ENCODE results near the gene JAZF1.
A peak's percentile ranks its signal among the peaks of the same experiment; 100 is the strongest.
"Not testable (repeated sequence)": the region's sequence is repeated elsewhere in the genome, so short reads cannot be mapped to it uniquely, and the experiment has no call there.

JAZF1 gene

GRCh38 chr7:27895551-27895950 lies 285.0 kb downstream of the JAZF1 start:
- Histone ChIP-seq H4K20me1 (ENCODE audit: insufficient read depth) (no peaks in the 10 kb centered on the region), H3K79me2 (ENCODE audit: insufficient read depth, low read depth) (no peaks in the 10 kb centered on the region), H3K36me3 (ENCODE audit: insufficient read depth) (no peaks in the 10 kb centered on the region), H3K27me3 (ENCODE audit: insufficient read depth, low read depth) (no peaks in the 10 kb centered on the region), H3K9ac (no peak overlapping the region), H3K4me3 (IDR thresholded peaks at IDR 0.05; ENCODE audit: insufficient read depth, low read depth, low read length) (no peak overlapping the region), H3K4me2 (no peak overlapping the region), H3K4me1 (ENCODE audit: low read depth, poor library complexity, severe bottlenecking) (peaks cover 42% of the 10 kb centered on the region), H2AFZ (ENCODE audit: low read depth) (no peak overlapping the region), H3K27ac (no peak overlapping the region)
- TF ChIP-seq CTCF (conservative IDR thresholded peaks at IDR 0.05; ENCODE audit: low read depth, low read length): no peak

GRCh38 chr7:27890205-27890849 lies 290.3 kb downstream of the JAZF1 start:
- no peak overlapping the region for H3K4me3 ChIP-seq (IDR thresholded peaks at IDR 0.05; ENCODE audit: insufficient read depth, low read depth, low read length)
- peaks cover 32% of the 10 kb centered on the region for H3K4me1 ChIP-seq (ENCODE audit: low read depth, poor library complexity, severe bottlenecking)
- no peak overlapping the region for H3K9ac ChIP-seq
- H3K4me2 ChIP-seq: peak overlapping the region; percentile 51
- no peak overlapping the region for H2AFZ ChIP-seq (ENCODE audit: low read depth)
- H3K36me3 ChIP-seq (ENCODE audit: insufficient read depth): no peaks in the 10 kb centered on the region
- H3K79me2 ChIP-seq (ENCODE audit: insufficient read depth, low read depth): no peaks in the 10 kb centered on the region
- no peak for TF ChIP-seq CTCF (conservative IDR thresholded peaks at IDR 0.05; ENCODE audit: low read depth, low read length)
- H4K20me1 ChIP-seq (ENCODE audit: insufficient read depth): no peaks in the 10 kb centered on the region
- H3K27me3 ChIP-seq (ENCODE audit: insufficient read depth, low read depth): no peaks in the 10 kb centered on the region
- H3K27ac ChIP-seq: no peak overlapping the region

GRCh38 chr7:27889800-27890199 lies 290.8 kb downstream of the JAZF1 start:
- H2AFZ ChIP-seq (ENCODE audit: low read depth): no peak overlapping the region
- H3K4me3 ChIP-seq (IDR thresholded peaks at IDR 0.05; ENCODE audit: insufficient read depth, low read depth, low read length): no peak overlapping the region
- no peaks in the 10 kb centered on the region for H3K36me3 ChIP-seq (ENCODE audit: insufficient read depth)
- TF ChIP-seq CTCF (conservative IDR thresholded peaks at IDR 0.05; ENCODE audit: low read depth, low read length): no peak
- no peak overlapping the region for H3K27ac ChIP-seq
- no peaks in the 10 kb centered on the region for H3K79me2 ChIP-seq (ENCODE audit: insufficient read depth, low read depth)
- no peaks in the 10 kb centered on the region for H4K20me1 ChIP-seq (ENCODE audit: insufficient read depth)
- H3K4me2 ChIP-seq: peak overlapping the region; percentile 51
- H3K27me3 ChIP-seq (ENCODE audit: insufficient read depth, low read depth): no peaks in the 10 kb centered on the region
- no peak overlapping the region for H3K9ac ChIP-seq
- peaks cover 32% of the 10 kb centered on the region for H3K4me1 ChIP-seq (ENCODE audit: low read depth, poor library complexity, severe bottlenecking)

- Histone ChIP-seq H3K36me3 (ENCODE audit: insufficient read depth) (no peaks in the 10 kb centered on the region), H3K9ac (no peak overlapping the region), H3K4me3 (IDR thresholded peaks at IDR 0.05; ENCODE audit: insufficient read depth, low read depth, low read length) (no peak overlapping the region), H3K27me3 (ENCODE audit: insufficient read depth, low read depth) (no peaks in the 10 kb centered on the region), H3K79me2 (ENCODE audit: insufficient read depth, low read depth) (no peaks in the 10 kb centered on the region), H3K27ac (no peak overlapping the region), H4K20me1 (ENCODE audit: insufficient read depth) (no peaks in the 10 kb centered on the region), H3K4me1 (ENCODE audit: low read depth, poor library complexity, severe bottlenecking) (peaks cover 32% of the 10 kb centered on the region), H3K4me2 (no peak overlapping the region), H2AFZ (ENCODE audit: low read depth) (no peak overlapping the region)
- TF ChIP-seq CTCF (conservative IDR thresholded peaks at IDR 0.05; ENCODE audit: low read depth, low read length): no peak
Observed at GRCh38 chr7:27888736-27889135, 291.9 kb downstream of the JAZF1 start.

GRCh38 chr7:27886710-27887109 lies 293.9 kb downstream of the JAZF1 start:
- H3K4me1 ChIP-seq (ENCODE audit: low read depth, poor library complexity, severe bottlenecking): peaks cover 32% of the 10 kb centered on the region
- not testable (repeated sequence) for H3K4me2 ChIP-seq; H3K79me2 ChIP-seq (ENCODE audit: insufficient read depth, low read depth); H3K27me3 ChIP-seq (ENCODE audit: insufficient read depth, low read depth); H3K27ac ChIP-seq; H3K4me3 ChIP-seq (IDR thresholded peaks at IDR 0.05; ENCODE audit: insufficient read depth, low read depth, low read length); H3K36me3 ChIP-seq (ENCODE audit: insufficient read depth); H3K9ac ChIP-seq; H2AFZ ChIP-seq (ENCODE audit: low read depth); H4K20me1 ChIP-seq (ENCODE audit: insufficient read depth)
